GM18519 (cell line): ENCODE results near the gene LRRC15.

Experiments
- ATAC-seq: cut with Tn5 transposase; IDR thresholded peaks from one replicate; pipeline ENCODE4 v1.9.1; 2021; ENCODE audit warnings: mild to moderate bottlenecking, moderate library complexity; ENCODE audit not compliant: unreplicated experiment, low FRiP score

Gene LRRC15

DNA sequence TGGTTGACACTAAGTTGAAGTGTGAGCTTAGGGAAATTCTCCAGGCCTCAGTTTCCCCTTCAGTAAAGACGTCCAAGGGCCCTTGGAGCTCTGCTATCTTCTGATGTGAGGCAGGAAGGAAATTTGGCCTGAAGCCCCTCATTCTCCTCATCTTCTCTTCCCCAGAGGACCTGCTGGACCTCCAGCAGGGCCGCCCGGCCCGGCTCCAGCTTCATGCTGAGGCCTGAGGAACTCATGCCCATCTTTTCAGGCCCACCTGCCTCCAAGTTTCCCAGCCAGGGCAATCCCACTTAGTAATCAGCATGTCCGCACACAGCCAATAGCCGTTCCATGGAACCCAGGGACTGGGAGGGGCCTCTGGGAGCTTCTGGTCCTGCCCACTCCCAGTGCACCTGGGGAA lies 4.0 kb downstream of the LRRC15 start:
- ATAC-seq = no peak

DNA sequence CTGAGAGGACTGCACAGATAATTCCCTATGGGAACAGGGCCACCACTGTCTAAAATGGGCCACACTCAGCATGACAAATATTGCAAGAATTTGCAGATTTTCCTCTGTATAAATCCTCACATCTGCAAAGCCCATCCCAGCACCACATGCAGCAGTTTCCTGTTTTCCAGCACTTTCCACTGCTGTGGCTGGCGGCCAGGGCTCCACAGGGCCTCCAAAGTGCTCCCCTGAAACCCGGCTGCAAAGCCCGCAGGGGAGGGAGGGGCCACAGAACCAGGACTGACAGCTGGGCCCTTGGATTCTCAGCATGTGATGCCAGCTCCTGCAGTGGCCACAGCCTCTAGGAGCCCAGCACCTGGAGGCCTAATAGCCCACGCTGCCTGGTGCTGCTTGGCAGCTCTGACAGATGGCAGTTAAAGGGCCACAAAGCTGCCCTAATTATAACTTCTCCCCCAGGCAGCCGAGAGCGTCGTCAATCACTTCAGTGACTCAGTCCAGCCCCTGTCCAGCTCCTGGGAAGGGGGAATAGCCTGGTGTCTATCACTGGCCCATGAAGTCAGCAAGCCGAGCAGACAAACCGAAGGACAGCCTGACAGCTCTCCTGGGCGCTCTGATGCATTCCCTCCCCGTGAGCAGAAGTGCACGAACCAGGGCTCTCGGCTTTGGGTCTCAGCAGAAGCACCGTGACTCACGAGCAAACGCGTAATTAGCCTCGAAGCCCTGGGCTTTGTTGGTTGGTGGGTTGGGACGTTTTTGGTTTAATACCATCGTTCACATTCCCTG lies 4.7 kb downstream of the LRRC15 start:
- ATAC-seq = no peak

GRCh38 chr3:194364314-194364651 lies 5.3 kb downstream of the LRRC15 start:
- ATAC-seq = no peak

GRCh38 chr3:194360568-194360967 lies 9.0 kb downstream of the LRRC15 start:
- no peak for ATAC-seq

DNA sequence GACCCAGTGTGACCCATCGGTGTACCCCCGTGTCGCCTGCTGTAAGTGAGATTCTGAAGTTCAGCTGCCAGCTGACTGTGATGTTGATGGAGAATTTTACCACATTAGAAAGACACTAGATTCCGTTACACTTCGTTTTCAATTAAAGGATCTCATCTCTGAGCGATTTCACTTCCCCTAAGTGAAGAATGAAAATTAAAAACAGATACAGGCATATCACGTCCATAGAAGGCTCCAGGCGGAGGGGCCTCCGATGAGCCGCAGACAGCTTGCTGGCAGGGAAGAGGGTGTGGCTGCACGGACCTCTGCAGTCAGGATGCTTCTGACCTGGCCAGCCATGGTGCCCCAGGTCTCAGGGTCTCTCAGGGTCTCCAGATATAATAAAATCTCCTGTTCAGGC lies 11.9 kb downstream of the LRRC15 start:
- no peak for ATAC-seq

- ATAC-seq = no peak
These were observed 14.2 kb downstream of the LRRC15 start for GRCh38 chr3:194355379-194355778.

GRCh38 chr3:194354315-194354714 lies 15.2 kb downstream of the LRRC15 start:
- no peak for ATAC-seq

DNA sequence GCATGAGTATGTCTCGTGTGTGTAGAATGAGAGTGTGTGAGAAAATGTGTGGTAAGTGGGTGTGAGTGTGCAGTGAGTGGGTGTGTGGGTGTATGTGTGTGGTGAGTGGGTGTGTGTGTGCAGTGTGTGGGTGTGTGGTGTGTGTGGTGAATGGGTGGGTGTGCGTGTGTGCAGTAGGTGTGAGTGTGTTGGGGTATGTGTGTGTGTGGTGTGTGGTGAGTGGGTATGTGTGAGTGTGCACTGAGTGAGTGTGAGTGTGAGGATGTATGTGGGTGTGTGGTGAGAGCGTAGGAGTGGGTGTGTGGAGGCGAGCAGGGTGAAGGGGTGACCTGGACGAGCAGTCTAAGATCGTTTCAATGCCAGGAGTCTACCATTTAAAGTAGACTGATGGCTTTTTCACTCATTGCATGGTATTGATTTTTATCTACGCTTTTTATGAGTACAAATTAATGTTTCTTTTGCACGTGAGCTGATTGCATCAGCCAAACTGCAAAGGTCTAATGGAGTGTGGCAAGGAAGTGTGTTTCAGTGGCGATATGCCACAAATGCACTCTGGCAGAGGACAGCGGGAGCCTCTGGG lies 16.8 kb downstream of the LRRC15 start:
- ATAC-seq = no peak

DNA sequence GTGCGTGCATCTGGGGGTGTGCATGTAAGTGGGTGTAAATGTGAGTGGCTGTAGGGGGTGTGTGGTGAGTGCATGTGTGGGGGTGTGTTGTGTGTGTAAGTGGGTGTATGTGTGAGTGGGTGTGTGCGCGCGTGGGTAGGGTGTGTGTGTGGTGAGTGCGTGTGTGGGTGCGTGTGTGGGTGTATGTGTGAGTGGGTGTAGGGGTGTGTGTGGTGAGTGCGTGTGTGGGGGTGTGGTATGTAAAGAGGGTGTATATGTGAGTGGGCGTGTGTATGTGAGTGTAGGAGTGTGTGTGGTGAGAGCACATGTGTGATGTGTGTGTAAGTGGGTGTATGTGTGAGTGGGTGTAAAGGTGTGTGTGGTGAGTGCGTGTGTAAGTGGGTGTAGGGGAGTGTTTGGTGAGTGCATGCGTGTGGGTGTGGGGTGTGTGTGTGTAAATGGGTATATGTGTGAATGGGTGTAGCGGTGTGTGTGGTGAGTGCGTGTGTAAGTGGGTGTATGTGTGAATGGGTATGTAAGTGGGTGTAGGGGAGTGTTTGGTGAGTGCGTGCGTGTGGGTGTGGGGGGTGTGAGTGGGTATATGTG lies 17.5 kb downstream of the LRRC15 start:
- ATAC-seq = no peak

DNA sequence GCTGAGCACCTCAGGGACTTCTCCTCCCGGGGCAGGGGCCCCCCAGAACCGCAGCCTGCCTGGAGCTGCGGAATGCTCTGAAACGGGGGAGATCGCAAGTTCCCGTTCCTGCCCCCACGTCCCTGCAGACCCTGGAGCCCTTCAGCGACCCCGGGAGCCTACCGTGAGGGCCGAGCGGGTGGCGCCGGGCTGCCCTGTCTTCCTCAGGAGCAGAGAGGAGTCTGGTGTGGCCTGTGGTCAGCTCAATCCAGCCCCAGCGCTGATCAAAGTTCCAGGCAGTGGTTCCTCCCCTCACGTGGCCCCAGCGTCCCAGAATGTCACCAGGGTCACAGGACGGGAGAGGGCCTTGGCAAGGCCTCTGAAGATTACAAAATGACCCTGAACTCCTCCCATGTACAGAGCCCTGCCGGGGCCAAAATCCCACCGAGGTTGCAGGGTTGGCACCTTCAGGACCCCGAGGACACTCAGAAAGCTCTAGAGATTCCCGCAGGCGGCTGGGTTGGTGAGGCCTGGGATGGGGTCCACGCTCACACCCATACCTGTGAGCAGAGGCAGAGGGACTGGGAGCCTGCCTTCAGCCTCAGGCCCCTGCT lies 18.4 kb downstream of the LRRC15 start, which contains the start of gene CPN2:
TSS of gene CPN2 (minus strand) at position 249 of the 593 bp plus-strand sequence. CDS start 8,626 bp downstream, outside the sequence.
- no peak for ATAC-seq

DNA sequence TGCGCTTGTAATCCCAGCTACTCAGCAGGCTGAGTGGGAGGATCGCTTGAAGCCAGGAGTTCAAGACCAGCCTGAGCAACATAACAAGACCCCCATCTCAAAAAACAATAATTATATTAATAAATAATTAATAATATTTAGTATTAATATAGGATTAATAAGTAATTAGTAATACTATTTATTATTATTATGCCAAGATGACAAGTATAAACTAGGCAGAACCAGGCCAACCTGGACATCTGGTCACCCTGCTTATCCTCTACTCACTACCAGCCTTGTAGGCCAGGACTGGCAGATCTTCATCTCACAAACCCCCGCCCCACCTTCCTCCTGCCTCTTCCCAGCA lies 18.8 kb downstream of the LRRC15 start:
- no peak for ATAC-seq

- no peak for ATAC-seq
These were observed 21.2 kb downstream of the LRRC15 start for GRCh38 chr3:194348354-194348753.

GRCh38 chr3:194346621-194347020 lies 22.9 kb downstream of the LRRC15 start:
- no peak for ATAC-seq

DNA sequence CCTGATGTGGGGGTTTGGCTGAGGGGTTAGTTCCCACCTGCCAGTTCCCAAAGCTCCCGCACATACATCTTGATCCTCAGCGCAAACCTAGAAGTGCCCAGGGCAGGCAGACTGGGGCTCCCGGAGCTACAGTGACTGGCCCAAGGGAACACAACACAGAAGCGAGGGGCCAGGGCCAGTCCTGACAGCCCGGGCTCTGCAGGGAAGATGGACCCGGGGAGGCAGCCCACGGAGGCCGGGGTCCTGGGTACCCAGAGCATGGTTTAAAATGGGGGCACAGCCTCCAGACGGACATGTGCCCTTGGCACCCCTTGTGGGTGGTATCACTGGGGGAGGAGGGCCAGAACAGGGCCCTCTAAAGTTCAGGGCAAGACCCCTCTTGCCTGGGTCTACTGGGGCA lies 23.5 kb downstream of the LRRC15 start:
- ATAC-seq = no peak

DNA sequence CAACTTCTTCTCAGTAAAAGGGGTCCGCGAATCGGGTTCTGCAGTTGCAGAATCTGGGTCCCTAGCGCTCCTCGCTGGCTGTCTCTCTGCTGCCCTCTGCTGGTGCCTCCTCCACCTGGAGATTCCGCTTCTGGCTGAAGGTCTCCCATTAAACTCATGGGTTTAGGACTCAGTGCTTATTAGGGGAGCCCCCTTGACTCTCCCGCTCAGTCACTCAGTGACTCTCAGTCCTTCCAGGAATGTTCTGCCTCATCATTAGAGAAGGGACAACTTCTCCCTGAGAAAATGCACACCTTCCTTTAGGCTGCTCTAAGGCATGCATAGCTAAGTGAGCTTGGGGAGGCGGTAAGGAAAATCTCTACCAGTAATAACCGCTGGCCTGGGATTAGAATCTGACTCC lies 25.5 kb downstream of the LRRC15 start:
- ATAC-seq = no peak

DNA sequence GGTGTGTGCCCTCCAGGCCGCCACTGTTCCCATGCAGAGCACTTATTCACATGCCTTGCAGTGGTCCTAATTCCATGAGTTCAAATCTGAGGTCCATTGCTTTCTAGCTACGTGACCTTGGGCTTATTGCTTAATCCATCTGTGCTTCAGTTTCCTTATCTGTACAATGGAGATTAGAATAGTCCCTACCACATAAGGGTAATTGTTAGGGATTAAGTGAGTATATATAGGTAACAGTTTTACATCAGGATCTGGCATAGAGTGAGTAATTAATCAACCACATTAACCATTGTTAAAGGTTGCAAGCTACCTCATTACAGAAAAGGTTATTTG lies 26.0 kb downstream of the LRRC15 start:
- ATAC-seq = no peak

GRCh38 chr3:194342861-194343560 lies 26.5 kb downstream of the LRRC15 start:
- ATAC-seq = no peak

DNA sequence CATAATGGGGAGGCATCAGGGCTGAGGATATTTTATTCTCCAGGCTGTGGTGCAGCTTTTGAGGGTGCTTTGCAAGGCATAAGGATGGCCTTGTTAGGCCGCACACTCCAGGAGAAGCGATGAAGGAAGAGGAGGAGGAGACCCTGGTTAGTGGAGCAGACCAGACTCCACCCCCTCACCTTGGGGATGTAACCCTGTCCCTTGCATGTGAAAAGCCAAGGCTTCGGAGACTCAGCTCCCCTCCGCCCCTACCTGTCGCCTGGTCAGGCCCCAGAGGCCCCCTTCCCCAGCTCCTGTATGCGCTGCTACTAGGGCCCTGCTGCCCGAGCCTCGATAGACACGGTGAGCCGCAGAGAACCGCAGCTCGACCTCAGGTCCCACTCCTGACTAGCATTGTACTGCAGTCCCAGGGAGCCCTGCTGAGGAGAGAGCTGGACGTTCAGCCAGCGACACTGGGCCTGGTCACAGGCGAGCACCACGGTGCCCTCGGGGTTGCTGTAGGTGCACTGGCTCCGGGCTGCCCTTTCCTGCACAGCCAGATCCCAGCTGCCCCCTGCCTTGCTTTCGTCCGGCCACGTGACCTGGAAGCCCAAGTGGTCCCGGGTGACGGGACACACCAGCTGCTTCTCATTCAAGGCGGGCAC lies 28.7 kb downstream of the LRRC15 start:
- ATAC-seq = no peak

DNA sequence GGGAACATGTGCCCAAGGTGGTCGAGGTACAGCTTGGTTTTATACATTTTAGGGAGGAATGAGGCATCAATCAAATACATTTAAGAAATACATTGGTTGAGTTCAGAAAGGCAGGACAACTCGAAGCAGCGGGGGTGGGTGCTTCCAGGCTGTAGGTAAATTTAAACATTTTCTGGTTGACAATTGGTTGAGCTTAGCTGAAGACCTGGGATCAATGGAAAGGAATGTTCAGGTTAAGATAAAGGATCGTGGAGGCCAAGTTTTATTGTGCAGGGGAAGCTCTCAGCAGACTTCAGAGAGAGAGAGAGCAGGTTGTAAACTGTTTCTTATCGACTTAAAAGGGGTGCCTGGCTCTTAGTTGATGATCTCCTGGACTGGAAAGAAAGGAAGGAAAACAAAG lies 29.7 kb downstream of the LRRC15 start:
- ATAC-seq = no peak

DNA sequence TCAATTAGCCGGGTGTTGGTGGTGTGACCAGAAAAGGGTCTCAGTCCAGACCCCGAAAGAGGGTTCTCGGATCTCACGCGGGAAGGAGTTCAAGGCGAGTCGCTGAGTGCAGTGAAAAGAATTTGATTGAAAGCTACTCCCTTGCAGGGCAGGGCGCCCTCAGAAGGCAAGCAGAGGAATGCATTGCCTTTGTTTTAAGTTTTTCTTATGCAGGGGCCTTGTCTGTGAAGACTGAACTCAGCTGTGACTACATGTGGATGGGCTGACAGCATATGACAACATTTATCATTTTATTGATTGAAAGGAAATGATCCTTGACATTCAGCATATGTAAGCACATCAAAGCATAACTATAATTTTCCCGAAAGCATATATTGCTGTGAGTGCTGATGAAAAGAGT lies 30.2 kb downstream of the LRRC15 start:
- no peak for ATAC-seq
